Brain microvascular endothelial cell (primary cell): Measurements from ENCODE around the gene CLCN6.

Experiments
- DNase-seq: peaks from one replicate; pipeline ENCODE4 v3.0.0-alpha.2; 2020
- H3K27ac ChIP-seq: fragments of 250-450 bp; sonication (Bioruptor Pico); 2 replicates; pipeline ENCODE4 v1.5.1; 2020; ENCODE audit warnings: mild to moderate bottlenecking, moderate library complexity
- H3K27me3 ChIP-seq: fragments of 250-450 bp; sonication (Bioruptor Pico); replicated peaks from 2 replicates; pipeline ENCODE4 v1.5.1; 2020; ENCODE audit warnings: mild to moderate bottlenecking
- H3K36me3 ChIP-seq: fragments of 250-450 bp; sonication (Bioruptor Pico); replicated peaks from 2 replicates; pipeline ENCODE4 v1.5.1; 2020; ENCODE audit warnings: mild to moderate bottlenecking
- H3K4me3 ChIP-seq: 2 replicates; pipeline ENCODE4 v1.5.1; 2011; ENCODE audit warnings: low read depth, mild to moderate bottlenecking, control low read depth, low read length, moderate library complexity
- CTCF ChIP-seq: IDR thresholded peaks from 2 replicates; pipeline ENCODE4 v1.5.1; 2011; ENCODE audit warnings: low read depth, mild to moderate bottlenecking, moderate library complexity, low read length, control low read depth, inconsistent platforms; ENCODE audit errors: missing control alignments
- in situ Hi-C: cut with HindIII; loops from 2 replicates; pipeline ENCODE4 v1.10.0; 2017; ENCODE audit warnings: low sequenced_read_pairs, low pct_ligation_motif_present

The CLCN6 gene

GRCh38 chr1:11790101-11790879 is 15.7 kb upstream of the CLCN6 start:
- in situ Hi-C loops: no loop called here
- no peak for TF ChIP-seq CTCF
- H3K4me3 ChIP-seq: no peak overlapping the region
- DNase-seq: no peak
- H3K27me3 ChIP-seq: no peaks in the 10 kb centered on the region
- peak overlapping the region; percentile 13 for H3K27ac ChIP-seq
- peaks cover 2% of the 10 kb centered on the region for H3K36me3 ChIP-seq

GRCh38 chr1:11790880-11791715 is 14.9 kb upstream of the CLCN6 start:
- Histone ChIP-seq H3K27me3 (no peaks in the 10 kb centered on the region), H3K4me3 (no peak overlapping the region), H3K36me3 (peaks cover 5% of the 10 kb centered on the region), H3K27ac (peak overlapping the region; percentile 13)
- DNase-seq: peak; percentile 82
- TF ChIP-seq CTCF: no peak
- in situ Hi-C loops: no loop called here

- DNase-seq: no peak
- H3K27ac ChIP-seq: no peak overlapping the region
- in situ Hi-C loops: no loop called here
- H3K27me3 ChIP-seq: no peaks in the 10 kb centered on the region
- no peak overlapping the region for H3K4me3 ChIP-seq
- H3K36me3 ChIP-seq: peaks cover 8% of the 10 kb centered on the region
- TF ChIP-seq CTCF: no peak
Measured at GRCh38 chr1:11792106-11792505, 13.9 kb upstream of the CLCN6 start.

- Histone ChIP-seq H3K27ac (no peak overlapping the region), H3K27me3 (no peaks in the 10 kb centered on the region), H3K36me3 (peaks cover 8% of the 10 kb centered on the region), H3K4me3 (no peak overlapping the region)
- no peak for TF ChIP-seq CTCF
- no peak for DNase-seq
- in situ Hi-C loops: no loop called here
Measured at GRCh38 chr1:11793819-11794218, 12.2 kb upstream of the CLCN6 start.

- no peak for TF ChIP-seq CTCF
- H3K4me3 ChIP-seq: no peak overlapping the region
- in situ Hi-C loops: no loop called here
- no peak overlapping the region for H3K27ac ChIP-seq
- H3K36me3 ChIP-seq: peaks cover 8% of the 10 kb centered on the region
- no peaks in the 10 kb centered on the region for H3K27me3 ChIP-seq
- DNase-seq: no peak
Measured at GRCh38 chr1:11794446-11795237, 11.3 kb upstream of the CLCN6 start.
